GM23338 (cell line): ENCODE data around the gene TPM2.
A peak's percentile ranks its signal among the peaks of the same experiment; 100 is the strongest.

Experiments used
- CTCF ChIP-seq, 2 experiments: fragments of 200-600 bp in 1 of 2; sonication (generic) in 1 of 2; conservative IDR thresholded peaks; 2 replicates each; pipeline versions ENCODE4 v1.5.1 to v1.6.1; 2016 to 2017; ENCODE audit warnings: antibody characterized with exemption in 2 of 2, low read depth in 2 of 2, mild to moderate bottlenecking in 2 of 2, moderate library complexity in 1 of 2
- JUNB ChIP-seq: IDR thresholded peaks from one replicate; pipeline ENCODE4 v1.6.1; 2016; ENCODE audit warnings: antibody characterized with exemption; ENCODE audit not compliant: unreplicated experiment
- POLR2AphosphoS5 ChIP-seq: IDR thresholded peaks from 2 replicates; pipeline ENCODE4 v1.6.1; 2016; ENCODE audit warnings: antibody characterized with exemption, low read depth

GRCh38 chr9:35732185-35732799, 42.6 kb upstream of the TPM2 start, which contains the start of the genes CREB3 and TLN1:
- TF ChIP-seq CTCF (conservative IDR thresholded peaks at IDR 0.05; ENCODE audit: low read depth in 2 of 2) (peak in 1 of 2 experiments; percentile 40; a peak in 2 of 4 replicates), JUNB (no peak), POLR2AphosphoS5 (peak; percentile 68)
